ENCODE results near the gene KAT8. TPM values are rescaled to one million over a fixed set of nuclear protein-coding genes. Genes with fewer than 3 reads are reported as not detected.
"Not testable (repeated sequence)": the region's sequence is repeated elsewhere in the genome, so short reads cannot be mapped to it uniquely, and the experiment has no call there.

KAT8 gene
- total RNA-seq, 1 donor from 2014 or later = 79.1 TPM

DNA sequence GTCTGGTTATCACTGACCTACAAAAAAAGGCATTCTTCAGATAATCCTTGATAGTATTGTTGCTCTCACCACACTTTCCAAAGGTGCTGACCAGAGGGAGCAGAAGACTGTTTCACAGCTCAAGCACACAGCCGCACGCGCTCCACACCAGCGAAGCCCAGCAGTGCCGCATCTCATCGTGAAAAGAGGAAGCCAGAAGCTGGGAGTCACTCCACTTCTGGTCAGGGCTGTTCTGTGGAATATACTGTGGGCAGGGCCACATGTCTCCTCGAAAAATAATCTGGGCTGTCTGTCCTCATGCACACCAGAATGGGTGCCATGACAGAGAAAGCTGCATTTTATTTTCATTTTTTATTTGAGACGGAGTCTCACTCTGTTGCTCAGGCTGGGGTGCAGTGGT, 39.7 kb downstream of the KAT8 start:
- intact Hi-C loops (cut with DNase I) = no loop called here
- ATAC-seq = peak; percentile 59 to 65
- no peaks in the 10 kb centered on the region for H3K36me3 ChIP-seq

DNA sequence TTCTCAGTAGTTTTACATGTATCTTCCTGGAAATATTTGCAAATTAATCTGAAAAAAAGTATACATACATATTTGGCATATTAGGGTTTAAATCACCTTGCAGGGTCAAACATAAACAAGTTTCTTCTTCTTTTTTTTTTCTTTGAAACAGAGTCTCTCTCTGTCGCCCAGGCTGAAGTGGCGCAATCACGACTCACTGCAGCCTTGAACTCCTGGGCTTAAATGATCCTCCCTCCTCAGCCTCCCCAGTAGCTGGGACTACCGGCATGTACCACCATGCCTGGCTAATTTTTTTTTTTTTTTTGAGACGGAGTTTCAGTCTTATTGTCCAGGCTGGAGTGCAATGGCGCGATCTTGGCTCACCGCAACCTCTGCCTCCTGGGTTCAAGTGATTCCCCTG, 49.9 kb downstream of the KAT8 start:
- TF ChIP-seq, protein P1, sequence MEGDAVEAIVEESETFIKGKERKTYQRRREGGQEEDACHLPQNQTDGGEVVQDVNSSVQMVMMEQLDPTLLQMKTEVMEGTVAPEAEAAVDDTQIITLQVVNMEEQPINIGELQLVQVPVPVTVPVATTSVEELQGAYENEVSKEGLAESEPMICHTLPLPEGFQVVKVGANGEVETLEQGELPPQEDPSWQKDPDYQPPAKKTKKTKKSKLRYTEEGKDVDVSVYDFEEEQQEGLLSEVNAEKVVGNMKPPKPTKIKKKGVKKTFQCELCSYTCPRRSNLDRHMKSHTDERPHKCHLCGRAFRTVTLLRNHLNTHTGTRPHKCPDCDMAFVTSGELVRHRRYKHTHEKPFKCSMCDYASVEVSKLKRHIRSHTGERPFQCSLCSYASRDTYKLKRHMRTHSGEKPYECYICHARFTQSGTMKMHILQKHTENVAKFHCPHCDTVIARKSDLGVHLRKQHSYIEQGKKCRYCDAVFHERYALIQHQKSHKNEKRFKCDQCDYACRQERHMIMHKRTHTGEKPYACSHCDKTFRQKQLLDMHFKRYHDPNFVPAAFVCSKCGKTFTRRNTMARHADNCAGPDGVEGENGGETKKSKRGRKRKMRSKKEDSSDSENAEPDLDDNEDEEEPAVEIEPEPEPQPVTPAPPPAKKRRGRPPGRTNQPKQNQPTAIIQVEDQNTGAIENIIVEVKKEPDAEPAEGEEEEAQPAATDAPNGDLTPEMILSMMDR (IDR thresholded peaks at IDR 0.05) = no peak
- DNase-seq = no peak
- intact Hi-C loops (cut with DNase I) = no loop called here

More for the DNA sequence above, 39.7 kb downstream of the KAT8 start:
- H3K9me3 ChIP-seq = no peaks in the 10 kb centered on the region
- H3K27ac ChIP-seq = no peak overlapping the region
- no peaks in the 10 kb centered on the region for H3K27me3 ChIP-seq (ENCODE audit: low read depth)
- TF ChIP-seq, protein P1 (IDR thresholded peaks at IDR 0.05) = no peak
- no peak overlapping the region for H3K4me3 ChIP-seq
- no peaks in the 10 kb centered on the region for H3K4me1 ChIP-seq
- peak; percentile 70 for DNase-seq

DNA sequence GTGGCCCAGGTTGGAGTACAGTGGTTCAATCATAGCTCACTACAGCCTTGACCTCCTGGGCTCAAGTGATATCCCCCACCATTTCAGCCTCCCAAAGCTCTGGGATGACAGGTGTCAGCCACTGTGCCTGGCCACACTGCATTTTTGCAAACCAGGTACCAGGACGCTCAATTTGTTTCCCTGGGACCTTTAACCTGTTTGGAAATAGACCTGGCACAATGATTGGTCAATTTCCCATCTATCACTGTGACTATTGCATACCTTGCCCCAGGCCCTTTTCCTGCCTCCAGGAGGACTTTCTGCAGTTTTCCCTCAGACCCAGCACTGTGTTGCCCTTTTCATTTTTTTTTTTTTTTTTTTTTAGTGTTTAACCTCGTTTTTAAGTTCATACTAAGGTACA, 51.4 kb downstream of the KAT8 start:
- ATAC-seq = no peak
- intact Hi-C loops (cut with DNase I) = no loop called here
- DNase-seq = no peak

More for the DNA sequence above, 49.9 kb downstream of the KAT8 start:
- ATAC-seq = no peak
- Histone ChIP-seq H3K9me3 (no peaks in the 10 kb centered on the region), H3K27me3 (ENCODE audit: low read depth) (no peaks in the 10 kb centered on the region), H3K36me3 (no peaks in the 10 kb centered on the region), H3K4me1 (no peaks in the 10 kb centered on the region), H3K4me3 (no peak overlapping the region), H3K27ac (no peak overlapping the region)

DNA sequence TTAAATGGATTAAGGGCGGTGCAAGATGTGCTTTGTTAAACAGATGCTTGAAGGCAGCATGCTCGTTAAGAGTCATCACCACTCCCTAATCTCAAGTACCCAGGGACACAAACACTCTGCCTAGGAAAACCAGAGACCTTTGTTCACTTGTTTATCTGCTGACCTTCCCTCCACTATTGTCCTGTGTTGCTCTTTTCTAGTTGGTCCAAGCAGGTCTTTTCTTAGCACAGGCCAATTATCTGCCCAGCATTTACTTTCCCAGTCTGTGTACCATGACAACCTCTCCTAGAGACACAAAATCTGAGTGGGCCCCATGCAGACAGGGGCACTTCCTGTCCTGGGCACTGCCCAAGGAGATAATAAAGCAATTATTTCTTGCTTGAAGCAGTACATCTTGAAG, 52.6 kb downstream of the KAT8 start:
- H3K27ac ChIP-seq; H3K36me3 ChIP-seq; H3K9me3 ChIP-seq; H3K27me3 ChIP-seq (ENCODE audit: low read depth); DNase-seq; intact Hi-C loops (cut with DNase I); H3K4me3 ChIP-seq; H3K4me1 ChIP-seq: not testable (repeated sequence)
- ATAC-seq = peak; percentile 57 to 61

More for the DNA sequence above, 51.4 kb downstream of the KAT8 start:
- no peaks in the 10 kb centered on the region for H3K9me3 ChIP-seq
- H3K4me3 ChIP-seq = no peak overlapping the region
- H3K36me3 ChIP-seq = no peaks in the 10 kb centered on the region
- H3K27ac ChIP-seq = no peak overlapping the region
- H3K27me3 ChIP-seq (ENCODE audit: low read depth) = no peaks in the 10 kb centered on the region
- H3K4me1 ChIP-seq = no peaks in the 10 kb centered on the region
- TF ChIP-seq, protein P1 (IDR thresholded peaks at IDR 0.05) = no peak

DNA sequence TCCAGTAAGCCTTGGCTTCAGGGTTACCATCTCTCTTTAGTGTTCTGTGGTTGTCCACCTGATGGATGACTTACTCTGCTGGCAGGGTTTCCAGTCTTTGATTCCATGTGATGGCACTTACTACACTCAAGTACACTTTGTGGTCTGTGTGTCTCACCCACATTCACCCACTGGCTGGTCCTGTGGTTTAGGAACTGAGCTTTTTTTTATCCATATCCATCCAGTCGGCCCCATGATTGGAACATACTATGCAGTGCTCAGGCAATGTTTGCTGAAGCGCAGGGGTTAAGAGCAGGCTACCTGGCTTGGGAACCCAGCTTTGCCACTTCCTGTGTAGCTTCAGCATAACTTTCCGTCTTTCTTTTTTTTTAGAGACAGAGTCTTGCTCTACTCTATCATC, 59.7 kb downstream of the KAT8 start:
- DNase-seq = peak; percentile 51
- intact Hi-C loops (cut with DNase I) = no loop called here
- ATAC-seq = peak; percentile 2 to 41
- Histone ChIP-seq H3K4me3 (no peak overlapping the region), H3K4me1 (peaks cover 37% of the 10 kb centered on the region), H3K27ac (no peak overlapping the region), H3K27me3 (ENCODE audit: low read depth) (no peaks in the 10 kb centered on the region), H3K9me3 (no peaks in the 10 kb centered on the region), H3K36me3 (no peaks in the 10 kb centered on the region)
- TF ChIP-seq, protein P1 (IDR thresholded peaks at IDR 0.05) = no peak

DNA sequence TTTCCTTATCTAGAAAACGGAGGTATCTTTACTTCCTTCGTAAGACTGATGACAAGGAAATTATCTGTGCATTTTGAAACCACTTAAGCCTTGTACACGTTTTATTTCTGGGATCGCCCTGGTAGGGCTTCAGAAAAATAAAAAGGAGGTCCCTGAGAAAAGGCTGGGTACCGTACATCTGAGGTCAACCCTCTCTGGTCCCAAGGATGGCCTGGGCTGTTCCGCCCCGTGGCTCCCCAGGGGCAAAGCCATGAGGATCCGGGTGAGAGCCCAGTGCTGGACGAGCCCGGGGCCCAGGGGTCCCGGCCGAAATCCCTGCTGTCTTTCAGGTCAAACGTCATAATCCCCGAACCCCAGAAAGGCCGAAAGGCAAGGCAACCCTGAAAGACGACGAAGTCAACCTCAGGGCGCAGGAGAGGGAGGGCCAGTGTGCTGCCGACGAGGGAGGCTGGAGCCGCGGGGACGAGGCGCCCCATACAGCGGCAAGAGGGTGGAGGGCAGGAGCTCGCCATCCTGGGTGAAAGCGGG, 61.8 kb downstream of the KAT8 start:
- intact Hi-C loops (cut with DNase I) = no loop called here
- H3K9me3 ChIP-seq = no peaks in the 10 kb centered on the region
- no peaks in the 10 kb centered on the region for H3K27me3 ChIP-seq (ENCODE audit: low read depth)
- TF ChIP-seq, protein P1 (IDR thresholded peaks at IDR 0.05) = no peak
- H3K36me3 ChIP-seq = peaks cover 21% of the 10 kb centered on the region
- no peak for DNase-seq
- H3K4me3 ChIP-seq = peak overlapping the region; percentile 88
- peak overlapping the region; percentile 98 for H3K27ac ChIP-seq
- ATAC-seq = peak in 1 of 2 donors; percentile 1
- peaks cover 55% of the 10 kb centered on the region for H3K4me1 ChIP-seq
